ENCODE measurements around the gene PERM1. TPM values are rescaled to one million over a fixed set of nuclear protein-coding genes. Genes with fewer than 3 reads are reported as not detected.

PERM1 gene
- total RNA-seq, 1 experiment from 2014 or later: 0.81 TPM

DNA sequence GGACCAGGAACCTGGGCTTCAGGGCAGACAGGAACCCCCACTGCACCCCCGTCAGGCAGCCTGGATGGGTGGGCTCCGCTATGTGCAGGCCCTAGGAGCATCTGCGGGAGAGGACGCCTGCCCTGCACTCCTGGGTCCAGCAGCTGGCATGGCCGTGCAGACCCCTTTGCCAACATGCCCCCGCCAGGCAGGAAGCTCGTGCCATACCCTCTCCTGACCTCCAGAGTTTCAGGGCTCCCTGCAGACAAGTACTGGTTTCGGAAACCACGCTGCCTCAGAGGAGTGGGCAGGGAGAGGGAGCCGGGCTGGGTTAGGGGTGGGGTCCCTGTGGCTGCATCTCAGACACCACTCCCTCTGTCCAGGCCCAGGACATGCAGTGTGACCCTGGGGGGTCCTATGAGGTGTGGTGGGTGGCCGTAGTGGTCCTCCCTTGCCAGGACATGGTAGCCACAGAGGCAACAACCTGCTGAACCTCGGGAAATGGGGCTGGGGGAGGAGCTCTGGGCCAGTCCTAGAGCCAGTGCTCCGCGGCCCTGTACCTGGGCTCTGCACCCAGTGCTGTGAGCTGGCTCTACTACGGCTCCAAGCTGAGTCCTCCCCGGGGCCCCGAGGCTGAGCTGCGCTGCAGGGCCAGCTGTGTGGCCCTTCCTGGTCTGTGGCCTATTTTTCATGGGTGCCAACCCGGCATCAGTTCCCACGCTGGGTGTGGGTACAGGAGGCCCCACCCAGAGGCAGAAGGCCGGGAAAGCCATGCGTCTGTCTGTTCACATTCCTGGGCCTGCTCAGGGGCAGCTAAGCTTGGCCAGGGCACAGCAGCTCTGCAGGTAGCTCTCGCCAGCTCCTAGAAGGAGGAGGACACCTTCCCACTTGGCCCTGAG, 14.2 kb downstream of the PERM1 start:
- H3K4me2 ChIP-seq: peak overlapping the region; percentile 81
- POLR2A ChIA-PET (ENCODE audit: unreplicated experiment): interaction anchor here (0.6 kb wide), 1 partner anchor 17 kb away, joined by 3 read pairs; no protein-coding TSS in a partner anchor
- BruUV-seq (replicated peaks): no TSS peak
- H3K36me3 ChIP-seq (ENCODE audit: low read depth): no peaks in the 10 kb centered on the region
- H3K4me3 ChIP-seq: peak overlapping the region; percentile 83; the same call in 1 of the 2 replicates
- no peaks in the 10 kb centered on the region for H4K20me1 ChIP-seq (ENCODE audit: insufficient read depth)
- CTCF ChIA-PET: interaction anchor here (0.6 to 1.0 kb wide), 2 partner anchors 63 to 380 kb away, joined by 3 read pairs; no protein-coding TSS in a partner anchor
- H3K79me2 ChIP-seq (ENCODE audit: low read depth): peaks cover 4% of the 10 kb centered on the region; the same call in 1 of the 2 replicates
- peak; percentile 54 to 67 for DNase-seq
- peaks cover 14% of the 10 kb centered on the region for H3K4me1 ChIP-seq (replicated peaks; ENCODE audit: insufficient read depth)
- H3K27me3 ChIP-seq (ENCODE audit: insufficient read depth, low read depth): no peaks in the 10 kb centered on the region
- H3K9me2 ChIP-seq (ENCODE audit: insufficient read depth): no peaks in the 10 kb centered on the region
- no peak for TF ChIP-seq EZH2 (IDR thresholded peaks at IDR 0.05; ENCODE audit: low read depth)
- TF ChIP-seq, protein P1, sequence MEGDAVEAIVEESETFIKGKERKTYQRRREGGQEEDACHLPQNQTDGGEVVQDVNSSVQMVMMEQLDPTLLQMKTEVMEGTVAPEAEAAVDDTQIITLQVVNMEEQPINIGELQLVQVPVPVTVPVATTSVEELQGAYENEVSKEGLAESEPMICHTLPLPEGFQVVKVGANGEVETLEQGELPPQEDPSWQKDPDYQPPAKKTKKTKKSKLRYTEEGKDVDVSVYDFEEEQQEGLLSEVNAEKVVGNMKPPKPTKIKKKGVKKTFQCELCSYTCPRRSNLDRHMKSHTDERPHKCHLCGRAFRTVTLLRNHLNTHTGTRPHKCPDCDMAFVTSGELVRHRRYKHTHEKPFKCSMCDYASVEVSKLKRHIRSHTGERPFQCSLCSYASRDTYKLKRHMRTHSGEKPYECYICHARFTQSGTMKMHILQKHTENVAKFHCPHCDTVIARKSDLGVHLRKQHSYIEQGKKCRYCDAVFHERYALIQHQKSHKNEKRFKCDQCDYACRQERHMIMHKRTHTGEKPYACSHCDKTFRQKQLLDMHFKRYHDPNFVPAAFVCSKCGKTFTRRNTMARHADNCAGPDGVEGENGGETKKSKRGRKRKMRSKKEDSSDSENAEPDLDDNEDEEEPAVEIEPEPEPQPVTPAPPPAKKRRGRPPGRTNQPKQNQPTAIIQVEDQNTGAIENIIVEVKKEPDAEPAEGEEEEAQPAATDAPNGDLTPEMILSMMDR (conservative IDR thresholded peaks at IDR 0.05): no peak
- peak overlapping the region; percentile 99 for H3K27ac ChIP-seq
- H2AFZ ChIP-seq: no peak overlapping the region
- H3F3A ChIP-seq (ENCODE audit: insufficient read depth, low read depth): peaks cover 37% of the 10 kb centered on the region; the same call in 1 of the 2 replicates
- no peaks in the 10 kb centered on the region for H3K9me3 ChIP-seq (ENCODE audit: insufficient read depth, low read depth)
- intact Hi-C loops (cut with micrococcal nuclease; ENCODE audit: unreplicated experiment): no loop called here

DNA sequence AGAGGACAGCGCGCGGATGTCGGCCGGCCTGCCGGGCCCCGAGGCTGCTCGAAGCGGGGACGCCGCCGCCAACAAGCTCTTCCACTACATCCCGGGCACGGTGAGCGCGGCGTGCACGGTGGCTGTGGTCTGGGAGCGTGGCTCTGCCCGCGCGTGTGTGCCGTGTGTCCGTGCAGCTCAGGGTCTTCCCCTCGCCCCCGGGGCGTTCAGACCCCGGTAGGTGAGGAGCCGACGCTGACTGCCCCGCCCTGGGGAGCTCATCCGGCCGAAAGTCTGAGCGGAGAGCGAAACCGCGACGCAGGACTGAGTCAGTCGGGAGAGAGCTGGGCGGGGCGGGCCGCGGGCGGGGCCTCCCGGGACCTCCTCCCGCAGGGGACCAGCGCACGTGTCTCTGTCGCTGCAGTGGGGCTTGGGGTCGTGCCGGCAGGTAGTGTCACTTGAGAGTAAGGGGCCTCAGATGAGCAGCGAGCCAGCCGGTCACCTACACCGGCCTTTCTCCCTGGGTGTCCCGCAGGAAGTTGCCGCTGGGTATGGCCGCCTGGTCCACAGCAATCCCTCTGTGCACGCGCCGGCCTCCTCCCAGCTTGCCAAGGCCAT, 15.1 kb downstream of the PERM1 start:
- BruUV-seq (replicated peaks): TSS peak; percentile 34

More for the DNA sequence above, 15.1 kb downstream of the PERM1 start:
- no peaks in the 10 kb centered on the region for H3K9me2 ChIP-seq (ENCODE audit: insufficient read depth)
- no peaks in the 10 kb centered on the region for H3K36me3 ChIP-seq (ENCODE audit: low read depth)
- H3K4me3 ChIP-seq: peak overlapping the region; percentile 83
- CTCF ChIA-PET: interaction anchor here (0.6 to 1.0 kb wide), 3 partner anchors 10 to 953 kb away, joined by 3 read pairs; no protein-coding TSS in a partner anchor
- no peaks in the 10 kb centered on the region for H3K27me3 ChIP-seq (ENCODE audit: insufficient read depth, low read depth)
- no peak for TF ChIP-seq EZH2 (IDR thresholded peaks at IDR 0.05; ENCODE audit: low read depth)
- TF ChIP-seq, protein P1 (conservative IDR thresholded peaks at IDR 0.05): 0 out of 2 replicates have a peak, but pooled peaks have one; percentile 21
- peak; percentile 70 to 74 for DNase-seq
- H3K79me2 ChIP-seq (ENCODE audit: low read depth): peaks cover 4% of the 10 kb centered on the region; the same call in 1 of the 2 replicates
- peak overlapping the region; percentile 81 for H3K4me2 ChIP-seq
- intact Hi-C loops (cut with micrococcal nuclease; ENCODE audit: unreplicated experiment): no loop called here
- H3K4me1 ChIP-seq (replicated peaks; ENCODE audit: insufficient read depth): peaks cover 14% of the 10 kb centered on the region
- no peaks in the 10 kb centered on the region for H3K9me3 ChIP-seq (ENCODE audit: insufficient read depth, low read depth)
- no peaks in the 10 kb centered on the region for H4K20me1 ChIP-seq (ENCODE audit: insufficient read depth)
- POLR2A ChIA-PET (ENCODE audit: unreplicated experiment): interaction anchor here (0.6 to 0.7 kb wide), 3 partner anchors 18 to 107 kb away, joined by 3 to 4 read pairs (median 3); partner anchors contain the start of gene RNF223
- peak overlapping the region; percentile 66 for H2AFZ ChIP-seq
- H3F3A ChIP-seq (ENCODE audit: insufficient read depth, low read depth): peaks cover 37% of the 10 kb centered on the region; the same call in 1 of the 2 replicates
- H3K27ac ChIP-seq: peak overlapping the region; percentile 99
